Loucy (cell line): Measurements from ENCODE around the gene CYP2A7.
"Not testable (repeated sequence)": the region's sequence is repeated elsewhere in the genome, so short reads cannot be mapped to it uniquely, and the experiment has no call there.

Experiments used
- H2AFZ ChIP-seq: fragments of 200-600 bp; sonication (generic); 2 replicates; pipeline ENCODE4 v1.6.0; 2016; ENCODE audit warnings: antibody characterized with exemption, mild to moderate bottlenecking, low read length, moderate library complexity
- H3F3A ChIP-seq: fragments of 200-600 bp; 2 replicates; pipeline ENCODE4 v1.6.0; 2016; ENCODE audit warnings: antibody characterized with exemption, low read depth, mild to moderate bottlenecking
- H3K27me3 ChIP-seq: fragments of 200-600 bp; sonication (generic); 2 replicates; pipeline ENCODE4 v1.6.1; 2014; ENCODE audit warnings: low read length, mild to moderate bottlenecking; ENCODE audit not compliant: insufficient read depth, poor library complexity, severe bottlenecking
- H3K36me3 ChIP-seq: fragments of 200-600 bp; sonication (generic); 2 replicates; pipeline ENCODE4 v1.6.1; 2016; ENCODE audit warnings: low read length; ENCODE audit not compliant: insufficient read depth
- H3K4me1 ChIP-seq: fragments of 200-600 bp; sonication (generic); 2 replicates; pipeline ENCODE4 v1.5.1; 2014; ENCODE audit warnings: low read length, mild to moderate bottlenecking; ENCODE audit not compliant: insufficient read depth, poor library complexity, severe bottlenecking
- H3K4me2 ChIP-seq: fragments of 200-600 bp; sonication (generic); 2 replicates; pipeline ENCODE4 v1.6.0; 2014; ENCODE audit warnings: antibody characterized with exemption, low read length, low read depth, mild to moderate bottlenecking; ENCODE audit not compliant: poor library complexity, severe bottlenecking
- H3K4me3 ChIP-seq: fragments of 200-600 bp; sonication (generic); 2 replicates; pipeline ENCODE4 v1.5.1; 2014; ENCODE audit warnings: low read length, mild to moderate bottlenecking, mixed read lengths; ENCODE audit not compliant: poor library complexity, severe bottlenecking
- H3K79me2 ChIP-seq: fragments of 200-600 bp; sonication (generic); 2 replicates; pipeline ENCODE4 v1.6.1; 2014; ENCODE audit warnings: low read length; ENCODE audit not compliant: insufficient read depth
- H3K9ac ChIP-seq: fragments of 200-600 bp; sonication (generic); 2 replicates; pipeline ENCODE4 v1.6.0; 2014; ENCODE audit warnings: mild to moderate bottlenecking, low read depth, low read length, moderate library complexity; ENCODE audit not compliant: poor library complexity, severe bottlenecking
- H3K9me2 ChIP-seq: fragments of 200-600 bp; sonication (generic); replicated peaks from 2 replicates; pipeline ENCODE4 v1.6.1; 2016; ENCODE audit warnings: low read depth, low read length, mixed read lengths
- H3K9me3 ChIP-seq: fragments of 200-600 bp; sonication (generic); 2 replicates; pipeline ENCODE4 v1.6.1; 2014; ENCODE audit warnings: mild to moderate bottlenecking, antibody characterized with exemption, low read length, low read depth; ENCODE audit not compliant: insufficient read depth
- H4K20me1 ChIP-seq: fragments of 200-600 bp; sonication (generic); 2 replicates; pipeline ENCODE4 v1.6.0; 2014; ENCODE audit warnings: antibody characterized with exemption, low read length, mild to moderate bottlenecking; ENCODE audit not compliant: insufficient read depth, poor library complexity, severe bottlenecking
- EZH2phosphoT487 ChIP-seq: fragments of 200-600 bp; IDR thresholded peaks from 2 replicates; pipeline ENCODE4 v1.6.1; 2018; ENCODE audit warnings: antibody characterized with exemption, mild to moderate bottlenecking, moderate library complexity, borderline replicate concordance
- TF ChIP-seq, protein P1 (sequence below): fragments of 200-600 bp; sonication (generic); conservative IDR thresholded peaks from 2 replicates; pipeline ENCODE4 v1.5.1; 2014; ENCODE audit warnings: mild to moderate bottlenecking, antibody characterized with exemption, low read length

CYP2A7 gene

DNA sequence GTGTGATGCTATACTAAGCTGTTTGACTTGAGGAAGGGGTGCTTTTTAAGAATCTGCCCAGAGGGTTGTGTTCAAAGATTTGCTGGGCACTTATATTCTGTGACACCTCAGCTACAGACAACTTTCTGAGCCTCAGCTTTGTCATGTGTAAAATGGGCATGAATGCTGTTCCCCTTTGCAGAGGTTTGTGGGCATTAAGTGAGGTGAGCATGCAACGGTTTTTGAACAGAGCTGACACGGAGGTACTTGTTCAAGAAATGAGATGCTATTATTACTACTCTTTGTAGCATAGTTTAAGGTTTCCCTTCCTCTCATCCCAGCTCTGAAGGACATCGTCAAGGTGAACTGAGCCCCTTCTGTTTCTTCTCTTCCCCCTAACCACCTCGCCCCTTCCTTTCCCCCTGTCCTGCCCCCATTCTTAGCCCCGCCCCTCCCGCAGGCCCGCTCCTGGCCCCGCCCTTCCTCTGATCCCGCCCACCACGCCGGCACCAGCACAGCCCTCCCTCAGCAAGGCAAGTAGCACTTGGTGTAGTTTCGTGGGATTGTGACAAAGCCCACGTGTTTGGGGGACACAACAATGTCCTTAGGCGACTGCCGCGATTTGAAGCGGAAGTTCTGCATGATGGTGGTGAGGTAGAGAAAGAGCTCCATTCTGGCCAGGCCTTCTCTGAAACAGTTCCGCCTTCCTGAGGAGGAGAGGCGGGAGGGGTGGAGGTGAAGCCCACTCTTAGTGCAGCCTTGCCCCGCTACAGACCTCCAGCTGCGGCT, 26.1 kb upstream of the CYP2A7 start:
- Histone ChIP-seq H3K4me3 (no peak overlapping the region), H3K9ac (no peak overlapping the region), H2AFZ (no peak overlapping the region), H4K20me1 (no peaks in the 10 kb centered on the region), H3K27me3 (no peaks in the 10 kb centered on the region), H3K9me2 (no peaks in the 10 kb centered on the region), H3K4me2 (no peak overlapping the region), H3K79me2 (no peaks in the 10 kb centered on the region), H3K4me1 (no peaks in the 10 kb centered on the region), H3K36me3 (no peaks in the 10 kb centered on the region), H3K9me3 (no peaks in the 10 kb centered on the region), H3F3A (no peaks in the 10 kb centered on the region)
- TF ChIP-seq, protein P1, sequence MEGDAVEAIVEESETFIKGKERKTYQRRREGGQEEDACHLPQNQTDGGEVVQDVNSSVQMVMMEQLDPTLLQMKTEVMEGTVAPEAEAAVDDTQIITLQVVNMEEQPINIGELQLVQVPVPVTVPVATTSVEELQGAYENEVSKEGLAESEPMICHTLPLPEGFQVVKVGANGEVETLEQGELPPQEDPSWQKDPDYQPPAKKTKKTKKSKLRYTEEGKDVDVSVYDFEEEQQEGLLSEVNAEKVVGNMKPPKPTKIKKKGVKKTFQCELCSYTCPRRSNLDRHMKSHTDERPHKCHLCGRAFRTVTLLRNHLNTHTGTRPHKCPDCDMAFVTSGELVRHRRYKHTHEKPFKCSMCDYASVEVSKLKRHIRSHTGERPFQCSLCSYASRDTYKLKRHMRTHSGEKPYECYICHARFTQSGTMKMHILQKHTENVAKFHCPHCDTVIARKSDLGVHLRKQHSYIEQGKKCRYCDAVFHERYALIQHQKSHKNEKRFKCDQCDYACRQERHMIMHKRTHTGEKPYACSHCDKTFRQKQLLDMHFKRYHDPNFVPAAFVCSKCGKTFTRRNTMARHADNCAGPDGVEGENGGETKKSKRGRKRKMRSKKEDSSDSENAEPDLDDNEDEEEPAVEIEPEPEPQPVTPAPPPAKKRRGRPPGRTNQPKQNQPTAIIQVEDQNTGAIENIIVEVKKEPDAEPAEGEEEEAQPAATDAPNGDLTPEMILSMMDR, result no peak
- TF ChIP-seq EZH2phosphoT487, result no peak

DNA sequence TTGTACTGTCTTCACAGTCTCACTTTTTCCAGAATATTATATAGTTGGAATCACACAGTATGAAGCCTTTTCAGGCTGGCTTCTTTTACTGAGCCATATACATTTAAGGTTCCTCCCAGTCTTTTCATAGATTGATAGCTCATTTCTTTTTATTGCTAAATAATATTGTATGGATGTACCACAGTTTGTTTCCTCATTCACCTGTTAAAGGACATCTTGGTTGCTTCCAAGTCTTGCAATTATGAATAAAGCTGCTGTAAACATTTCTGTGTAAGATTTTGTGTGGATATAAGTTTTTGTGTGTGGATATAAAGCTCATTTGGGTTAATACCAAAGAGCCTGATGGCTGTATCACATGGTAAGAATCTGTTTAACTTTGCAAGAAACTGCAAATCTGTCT, 24.5 kb upstream of the CYP2A7 start:
- no peaks in the 10 kb centered on the region for H4K20me1 ChIP-seq
- no peak overlapping the region for H3K4me2 ChIP-seq
- H3K9me2 ChIP-seq, result no peaks in the 10 kb centered on the region
- H3F3A ChIP-seq, result no peaks in the 10 kb centered on the region
- no peak overlapping the region for H3K4me3 ChIP-seq
- no peak overlapping the region for H3K9ac ChIP-seq
- no peaks in the 10 kb centered on the region for H3K4me1 ChIP-seq
- no peaks in the 10 kb centered on the region for H3K36me3 ChIP-seq
- no peak overlapping the region for H2AFZ ChIP-seq
- H3K27me3 ChIP-seq, result no peaks in the 10 kb centered on the region
- H3K79me2 ChIP-seq, result no peaks in the 10 kb centered on the region
- H3K9me3 ChIP-seq, result no peaks in the 10 kb centered on the region
- TF ChIP-seq EZH2phosphoT487, result no peak
- TF ChIP-seq, protein P1, result no peak

DNA sequence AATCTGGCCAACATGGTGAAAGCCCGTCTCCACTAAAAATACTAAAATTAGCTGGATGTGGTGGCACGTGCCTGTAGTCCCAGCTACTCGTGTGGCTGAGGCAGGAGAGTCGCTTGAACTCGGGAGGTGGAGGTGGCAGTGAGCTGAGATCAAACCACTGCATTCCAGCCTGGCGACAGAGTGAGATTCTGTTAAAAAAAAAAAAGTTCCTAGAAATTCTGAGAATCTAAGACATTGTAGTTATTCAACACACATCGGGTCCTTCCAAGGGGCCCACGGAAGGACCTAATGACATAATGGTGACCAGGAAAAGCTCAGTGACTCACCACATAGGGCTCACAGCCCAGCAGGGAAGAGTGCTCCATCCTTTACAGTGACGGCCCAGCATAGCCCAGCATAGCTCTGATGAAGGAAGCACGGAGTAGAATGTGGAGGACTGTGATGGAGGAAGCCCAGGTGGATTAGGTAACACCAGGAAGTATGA, 22.7 kb upstream of the CYP2A7 start:
- not testable (repeated sequence) for H3K36me3 ChIP-seq, H3K27me3 ChIP-seq, H3F3A ChIP-seq, H2AFZ ChIP-seq, H3K4me3 ChIP-seq, H3K9me2 ChIP-seq, H4K20me1 ChIP-seq, H3K9ac ChIP-seq, H3K9me3 ChIP-seq, H3K4me1 ChIP-seq, H3K79me2 ChIP-seq, H3K4me2 ChIP-seq

DNA sequence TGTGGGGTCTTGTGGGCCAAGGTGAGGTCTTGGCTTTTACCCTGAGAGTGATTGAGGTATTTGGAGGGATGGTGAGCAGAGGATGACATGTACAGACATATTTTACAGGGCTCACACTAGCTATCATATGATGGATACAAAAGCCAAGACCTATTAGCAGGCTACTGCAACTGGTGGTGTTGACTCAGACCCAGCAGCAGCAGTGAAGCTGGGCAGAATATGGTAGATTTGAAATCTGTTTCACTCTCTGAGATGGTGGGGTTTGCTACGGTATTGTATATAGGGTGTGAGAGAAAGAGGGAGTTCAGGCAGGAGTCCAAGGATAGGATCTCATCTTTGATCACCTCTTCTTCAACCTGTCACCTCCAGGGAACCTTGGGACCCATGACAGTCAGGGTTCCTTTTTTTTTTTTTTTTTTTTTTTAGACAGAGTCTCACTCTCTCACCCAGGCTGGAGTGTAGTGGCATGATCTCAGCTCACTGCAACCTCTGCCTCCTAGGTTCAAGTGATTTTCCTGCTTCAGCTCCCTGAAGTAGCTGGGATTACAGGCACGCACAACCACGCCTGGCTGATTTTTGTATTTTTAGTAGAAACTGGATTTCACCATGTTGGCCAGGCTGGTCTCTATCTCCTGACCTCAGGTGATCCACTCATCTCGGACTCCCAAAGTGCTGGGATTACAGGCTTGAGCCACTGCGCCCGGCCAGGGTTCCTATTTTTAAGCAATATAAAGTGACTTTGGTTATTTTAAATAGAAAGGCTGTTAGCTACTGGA, 20.1 kb upstream of the CYP2A7 start:
- H3K9me3 ChIP-seq, H3K4me2 ChIP-seq, H2AFZ ChIP-seq, H3K4me1 ChIP-seq, H3K9me2 ChIP-seq, H3K4me3 ChIP-seq, H3K36me3 ChIP-seq, H3K79me2 ChIP-seq, H3F3A ChIP-seq, H3K27me3 ChIP-seq, H3K9ac ChIP-seq, H4K20me1 ChIP-seq: not testable (repeated sequence)

DNA sequence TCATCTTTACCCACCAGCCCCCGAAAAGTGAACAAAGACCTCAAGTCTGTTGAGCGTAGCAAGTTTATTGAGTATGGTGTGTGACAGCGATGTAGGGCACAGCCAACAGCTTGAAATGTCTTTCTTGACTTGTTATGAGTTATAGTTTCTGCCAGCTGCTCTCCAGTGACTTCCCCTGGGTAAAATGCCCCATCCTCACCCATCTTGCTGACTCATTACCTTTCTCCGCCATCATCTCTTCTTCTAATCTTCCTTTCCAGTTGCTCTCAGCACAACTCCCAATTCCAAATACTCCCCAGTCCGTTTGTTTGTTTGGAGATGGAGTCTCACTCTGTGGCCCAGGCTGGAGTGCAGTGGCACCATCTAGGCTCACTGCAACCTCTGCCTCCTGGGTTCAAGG, 18.5 kb upstream of the CYP2A7 start:
- H3K4me3 ChIP-seq, H3F3A ChIP-seq, H3K79me2 ChIP-seq, H3K4me1 ChIP-seq, H3K9me3 ChIP-seq, H3K36me3 ChIP-seq, H3K27me3 ChIP-seq, H2AFZ ChIP-seq, H3K4me2 ChIP-seq, H3K9ac ChIP-seq, H4K20me1 ChIP-seq, H3K9me2 ChIP-seq: not testable (repeated sequence)

DNA sequence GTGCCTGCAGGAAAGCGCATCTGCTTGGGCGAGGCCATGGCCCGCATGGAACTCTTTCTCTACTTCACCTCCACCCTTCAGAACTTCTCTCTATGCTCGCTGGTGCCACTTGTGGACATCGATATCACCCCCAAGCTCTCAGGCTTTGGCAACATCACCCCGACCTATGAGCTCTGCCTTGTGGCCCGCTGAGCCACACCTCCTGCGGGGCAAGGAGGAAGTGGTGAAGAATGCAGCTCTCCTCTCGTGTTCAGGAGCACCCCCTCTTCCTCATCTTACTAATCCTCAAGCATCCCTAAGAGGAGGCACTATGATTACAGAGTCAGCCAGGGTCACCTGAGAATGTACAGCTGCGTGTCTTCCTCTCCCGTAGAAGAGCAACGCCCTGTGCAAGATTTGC, 17.9 kb upstream of the CYP2A7 start:
- not testable (repeated sequence) for H2AFZ ChIP-seq, H3K36me3 ChIP-seq, H3K9me3 ChIP-seq, H3K4me1 ChIP-seq, H3K4me2 ChIP-seq, H3F3A ChIP-seq, H3K9me2 ChIP-seq, H3K27me3 ChIP-seq, H3K9ac ChIP-seq, H4K20me1 ChIP-seq, H3K4me3 ChIP-seq, H3K79me2 ChIP-seq
